ENCODE measurements around the gene ZDHHC7. TPM values are rescaled to one million over a fixed set of nuclear protein-coding genes. Genes with fewer than 3 reads are reported as not detected.
"Not testable (repeated sequence)": the region's sequence is repeated elsewhere in the genome, so short reads cannot be mapped to it uniquely, and the experiment has no call there.

Gene ZDHHC7, protein sequence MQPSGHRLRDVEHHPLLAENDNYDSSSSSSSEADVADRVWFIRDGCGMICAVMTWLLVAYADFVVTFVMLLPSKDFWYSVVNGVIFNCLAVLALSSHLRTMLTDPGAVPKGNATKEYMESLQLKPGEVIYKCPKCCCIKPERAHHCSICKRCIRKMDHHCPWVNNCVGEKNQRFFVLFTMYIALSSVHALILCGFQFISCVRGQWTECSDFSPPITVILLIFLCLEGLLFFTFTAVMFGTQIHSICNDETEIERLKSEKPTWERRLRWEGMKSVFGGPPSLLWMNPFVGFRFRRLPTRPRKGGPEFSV
- 41.4 TPM for total RNA-seq
- long read RNA-seq, transcript ZDHHC7-201 (8 exons, 3,442 nt), result major isoform, 32 of 45 reads
- long read RNA-seq, partial matches to known transcripts, result 5 of 45 reads
- long read RNA-seq, other reads (novel, unspliced or antisense), result 2 of 45 reads

DNA sequence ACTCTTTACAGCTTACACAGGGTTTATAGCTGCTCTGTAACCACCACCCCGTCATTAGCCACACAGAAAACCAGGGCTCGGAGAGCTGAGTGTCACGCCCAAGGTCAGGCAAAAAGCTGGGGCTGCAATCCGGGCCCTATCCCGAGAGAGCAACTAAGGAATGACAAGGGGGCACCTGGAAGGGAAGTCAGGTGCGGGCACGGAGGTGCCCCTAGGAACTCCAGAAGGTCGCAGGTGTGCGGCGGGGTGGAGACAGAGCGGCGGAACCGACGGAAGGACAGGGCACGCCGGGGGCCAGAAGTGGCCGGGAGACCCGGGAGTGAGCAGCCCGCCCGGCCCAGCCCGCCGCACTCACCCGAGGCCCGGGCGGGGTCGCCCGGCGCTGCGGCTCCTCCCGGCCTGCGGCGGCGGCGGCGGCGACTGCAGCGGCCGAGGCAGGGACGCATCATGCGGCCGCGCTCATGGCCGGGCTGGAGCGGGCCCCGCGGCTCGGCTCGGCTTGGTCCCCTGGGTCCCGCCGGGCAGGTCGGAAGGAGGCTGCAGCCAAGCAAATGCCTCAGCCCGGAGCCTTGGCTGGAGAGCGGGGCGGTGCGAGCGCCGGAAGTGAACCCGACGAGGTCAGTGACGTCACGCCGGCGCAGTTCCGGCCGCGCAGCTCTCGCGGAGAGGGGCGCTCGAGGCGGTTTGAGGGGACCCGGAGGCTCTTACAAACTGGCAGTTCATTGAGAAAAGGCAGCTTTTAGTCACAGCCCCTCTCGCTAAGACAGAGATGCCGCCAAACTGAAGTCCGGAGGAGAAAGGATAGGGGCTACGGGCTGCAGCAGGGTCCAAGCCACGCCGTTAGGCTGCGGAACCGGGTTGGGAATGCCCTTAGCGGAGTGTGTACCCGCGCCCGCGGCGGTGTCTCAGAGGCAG, at the start of gene ZDHHC7:
Gene ZDHHC7, minus strand, starts transcription at position 605 of the 915 bp plus-strand sequence. CDS start 20,917 bp downstream, outside the sequence.
- peak; percentile 94 for DNase-seq (ENCODE audit: missing footprints)
- intact Hi-C loops (cut with DNase I), result loop anchor here (5.0 kb wide), 1 partner anchor 76 kb away; no protein-coding TSS in a partner anchor
- ATAC-seq, result peak; percentile 95

DNA sequence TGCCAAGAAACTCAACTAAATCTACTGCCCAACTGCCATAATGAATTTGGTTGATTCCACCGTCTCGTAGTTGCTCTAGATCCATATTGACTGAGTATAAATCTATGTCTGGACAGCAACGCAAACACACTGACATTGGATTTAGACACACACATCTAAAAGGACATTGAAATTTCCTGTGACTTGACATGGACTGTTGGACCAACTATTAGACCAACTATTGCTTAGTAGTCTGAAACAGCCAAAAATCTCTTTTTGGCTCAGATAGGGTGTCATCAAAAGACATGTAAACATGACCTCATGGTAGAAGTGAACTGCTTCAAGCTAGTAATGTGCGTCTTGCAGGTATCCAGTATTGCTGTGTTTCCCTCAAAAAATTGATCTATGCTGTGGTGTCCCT, 47.6 kb upstream of the ZDHHC7 start:
- DNase-seq (ENCODE audit: missing footprints), result no peak
- no peak for ATAC-seq
- intact Hi-C loops (cut with DNase I), result no loop called here

DNA sequence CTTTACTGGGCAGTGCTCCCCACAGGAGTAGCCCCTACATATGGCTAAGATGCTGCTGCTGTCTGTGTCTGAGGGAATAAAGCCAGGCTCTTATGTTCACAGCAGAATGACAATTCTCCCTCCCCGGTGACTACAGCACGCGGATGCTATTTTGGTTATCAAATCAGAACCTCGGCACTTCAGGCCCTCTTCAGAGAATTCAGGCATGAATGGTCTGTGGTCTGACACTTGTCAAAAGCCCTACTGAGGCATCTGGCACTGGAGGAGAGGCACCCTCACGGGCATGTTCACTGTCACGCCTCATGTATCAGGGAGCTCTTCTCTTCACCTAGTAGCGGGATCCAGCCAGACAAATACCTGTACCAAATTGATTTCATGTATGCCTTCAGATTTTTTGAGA, 46.6 kb upstream of the ZDHHC7 start:
- DNase-seq (ENCODE audit: missing footprints) (no peak), ATAC-seq (peak; percentile 60)
- intact Hi-C loops (cut with DNase I), result no loop called here

DNA sequence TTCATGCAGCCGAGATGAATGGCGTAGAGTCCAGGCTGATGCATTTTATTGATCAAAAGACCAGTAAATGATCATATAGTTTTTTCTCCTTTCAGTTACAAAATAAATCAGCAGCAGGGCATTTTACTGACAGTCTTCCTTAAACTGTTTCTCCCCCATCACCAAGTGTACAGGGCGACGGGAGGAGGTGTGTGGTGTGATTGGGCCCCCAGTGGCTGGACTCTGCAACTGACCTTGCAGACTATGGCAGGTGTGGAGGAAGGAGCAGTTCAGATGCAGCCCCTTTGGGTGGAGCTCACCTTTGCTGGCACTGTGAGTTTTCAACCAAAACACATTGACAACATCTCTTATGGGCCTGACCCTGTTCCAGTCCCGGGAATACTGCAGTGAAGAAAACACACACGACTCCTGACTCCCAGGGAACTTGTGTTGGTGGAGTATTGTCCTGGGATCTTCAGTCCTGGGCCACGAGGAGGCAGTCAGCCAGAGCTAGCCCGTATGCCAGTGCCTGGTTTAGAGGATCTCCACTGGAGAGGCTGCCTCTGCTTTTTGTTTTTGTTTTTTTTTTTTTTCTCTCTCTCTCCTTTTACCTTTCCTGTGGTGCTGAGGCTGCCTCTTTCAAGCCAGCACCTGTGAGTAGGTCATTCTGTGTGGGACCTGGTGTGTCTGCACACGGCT, 46.0 kb upstream of the ZDHHC7 start:
- intact Hi-C loops (cut with DNase I), result no loop called here
- ATAC-seq (no peak), DNase-seq (ENCODE audit: missing footprints) (no peak)

DNA sequence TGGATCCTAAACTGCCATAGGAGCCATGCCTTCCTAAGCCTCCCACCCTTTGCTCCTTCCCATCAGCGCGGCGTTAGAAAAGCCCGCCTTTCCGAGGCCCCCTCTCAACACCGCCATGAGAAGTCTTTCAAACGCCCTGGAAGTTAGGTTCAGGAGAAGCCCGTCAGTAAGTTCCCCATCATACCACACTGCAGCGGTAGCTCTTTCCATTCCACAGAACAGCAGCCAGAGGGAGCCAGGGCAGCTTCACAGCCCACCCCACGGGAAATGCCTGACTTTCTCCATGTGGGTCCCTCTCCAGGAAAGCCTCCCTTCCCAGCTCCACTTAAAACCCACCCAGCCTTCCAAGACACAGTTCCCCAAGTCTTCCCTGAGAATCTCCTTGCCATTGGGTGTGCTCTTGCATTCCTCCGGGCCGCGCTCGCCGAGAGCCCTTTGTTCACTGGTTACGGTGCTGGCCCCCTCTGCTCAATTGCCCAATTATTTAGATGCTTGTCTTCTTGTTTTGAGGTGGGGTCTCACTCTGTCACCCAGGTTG, 44.9 kb upstream of the ZDHHC7 start:
- intact Hi-C loops (cut with DNase I), result no loop called here

DNA sequence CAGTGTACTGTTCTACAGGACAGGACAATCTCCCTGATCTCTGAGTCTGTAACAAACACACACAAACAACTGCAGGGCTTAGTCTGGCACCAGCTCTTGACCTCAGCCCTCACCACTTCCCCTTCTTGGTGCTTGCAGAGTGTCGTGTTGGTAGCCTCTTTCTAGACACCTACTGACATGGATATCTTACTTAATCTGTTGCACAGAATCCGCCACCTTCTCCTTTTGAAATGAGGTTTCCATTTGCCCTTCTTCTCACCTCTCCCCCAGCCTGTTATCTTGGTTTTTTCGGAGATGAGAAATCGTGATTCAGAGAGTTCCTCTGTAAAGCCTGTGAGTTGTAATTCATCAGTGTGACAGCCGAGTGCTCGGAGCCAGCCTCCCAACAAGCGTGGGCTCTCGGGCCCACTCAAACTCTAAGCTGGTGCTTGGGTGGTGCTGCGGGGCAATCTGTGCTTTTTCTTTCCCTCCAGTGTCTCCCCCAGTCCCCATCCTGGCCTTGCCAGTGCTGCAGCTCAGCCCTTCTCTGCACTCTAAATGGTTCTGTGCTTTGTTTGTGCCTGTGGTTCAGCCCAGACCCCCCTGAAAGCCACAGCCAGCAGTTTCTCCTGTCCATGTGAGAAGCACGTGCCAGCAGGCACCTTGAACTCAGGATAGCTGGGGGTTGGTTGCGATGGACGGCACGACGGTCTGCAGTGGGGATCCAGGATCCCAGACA, 44.3 kb upstream of the ZDHHC7 start:
- intact Hi-C loops (cut with DNase I), result no loop called here
- ATAC-seq (peak; percentile 76), DNase-seq (ENCODE audit: missing footprints) (no peak)

More for the DNA sequence above, 44.9 kb upstream of the ZDHHC7 start:
- ATAC-seq (peak; percentile 65), DNase-seq (ENCODE audit: missing footprints) (no peak)

DNA sequence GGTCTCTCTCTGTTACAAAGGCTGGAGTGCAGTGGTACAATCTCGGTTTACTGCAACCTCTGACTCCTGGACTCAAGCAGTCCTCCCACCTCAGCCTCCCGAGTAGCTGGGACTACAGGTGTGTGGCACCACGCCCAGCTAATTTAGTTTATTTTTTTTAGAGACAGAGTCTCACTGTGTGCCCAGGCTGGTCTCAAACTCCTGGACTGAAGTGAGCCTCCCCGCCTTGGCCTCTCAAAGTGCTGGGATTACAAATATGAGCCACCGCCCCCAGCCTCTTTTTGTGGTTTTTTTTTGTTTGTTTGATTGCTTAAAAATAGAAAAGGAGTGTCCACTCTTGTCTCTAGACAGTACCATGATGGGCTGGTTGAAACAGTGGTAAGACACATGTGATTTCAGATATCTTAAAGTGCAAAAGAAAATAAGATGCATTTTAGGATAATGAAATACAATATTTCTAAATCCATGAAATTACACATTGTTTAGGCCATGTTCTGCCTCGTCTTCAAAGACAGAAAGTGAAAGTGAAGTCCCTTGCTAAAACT, 43.7 kb upstream of the ZDHHC7 start:
- DNase-seq (ENCODE audit: missing footprints) (no peak), ATAC-seq (no peak)
- intact Hi-C loops (cut with DNase I), result no loop called here

DNA sequence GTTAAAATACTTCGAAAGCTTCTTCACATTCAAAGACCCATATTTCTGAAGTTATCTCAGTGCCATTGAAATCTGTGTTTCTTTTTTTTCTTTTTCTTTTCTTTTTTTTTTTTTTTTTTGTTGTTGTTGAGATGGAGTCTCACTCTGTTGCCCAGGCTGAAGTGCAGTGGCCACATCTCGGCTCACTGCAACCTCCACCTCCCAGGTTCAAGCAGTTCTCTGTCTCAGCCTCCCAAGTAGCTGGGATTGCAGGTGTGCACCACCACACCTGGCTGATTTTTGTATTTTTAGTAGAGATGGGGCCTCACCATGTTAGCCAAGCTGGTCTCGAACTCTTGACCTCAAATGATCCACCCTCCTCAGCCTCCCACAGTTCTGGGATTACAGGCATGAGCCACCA, 43.0 kb upstream of the ZDHHC7 start:
- ATAC-seq; DNase-seq (ENCODE audit: missing footprints); intact Hi-C loops (cut with DNase I): not testable (repeated sequence)

DNA sequence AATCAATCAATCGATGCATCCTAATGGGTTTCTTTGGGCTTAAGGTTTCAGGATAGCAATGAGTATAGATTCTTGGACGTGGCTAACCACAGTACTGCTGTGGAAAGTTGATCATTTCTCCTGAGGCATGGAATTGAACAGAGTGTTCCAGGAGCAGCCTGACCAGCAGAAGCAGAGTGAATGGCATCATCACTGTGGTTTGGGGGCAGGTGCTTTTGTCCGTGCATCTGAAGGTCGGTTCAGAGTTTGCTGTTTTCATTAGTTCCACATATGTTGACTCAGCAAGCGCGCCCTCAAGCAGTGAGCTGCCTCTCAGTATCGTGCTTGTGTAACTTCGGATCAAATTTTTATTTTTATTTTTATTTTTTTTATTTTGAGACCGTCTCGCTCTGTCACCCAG, 41.2 kb upstream of the ZDHHC7 start:
- DNase-seq (ENCODE audit: missing footprints) (no peak), ATAC-seq (no peak)
- intact Hi-C loops (cut with DNase I), result no loop called here

DNA sequence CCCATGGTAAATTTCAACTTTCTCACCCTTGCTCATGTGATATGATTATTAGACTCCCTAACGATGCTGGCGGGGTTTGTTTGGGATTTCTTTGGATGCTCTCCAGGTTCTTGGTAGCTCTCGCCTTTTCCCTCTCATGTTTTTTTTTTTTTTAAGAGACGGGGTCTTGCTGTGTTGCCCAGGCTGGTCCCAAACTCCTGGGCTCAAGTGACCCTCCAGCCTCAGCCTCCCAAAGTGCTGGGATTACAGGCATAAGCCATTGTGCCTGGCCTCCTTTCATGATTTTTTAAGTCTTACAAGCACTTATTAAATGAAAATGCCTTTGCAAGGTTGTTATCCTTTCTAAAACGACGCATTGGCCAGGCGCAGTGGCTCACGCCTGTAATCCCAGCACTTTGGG, 40.3 kb upstream of the ZDHHC7 start:
- ATAC-seq (no peak), DNase-seq (ENCODE audit: missing footprints) (no peak)
- intact Hi-C loops (cut with DNase I), result no loop called here

DNA sequence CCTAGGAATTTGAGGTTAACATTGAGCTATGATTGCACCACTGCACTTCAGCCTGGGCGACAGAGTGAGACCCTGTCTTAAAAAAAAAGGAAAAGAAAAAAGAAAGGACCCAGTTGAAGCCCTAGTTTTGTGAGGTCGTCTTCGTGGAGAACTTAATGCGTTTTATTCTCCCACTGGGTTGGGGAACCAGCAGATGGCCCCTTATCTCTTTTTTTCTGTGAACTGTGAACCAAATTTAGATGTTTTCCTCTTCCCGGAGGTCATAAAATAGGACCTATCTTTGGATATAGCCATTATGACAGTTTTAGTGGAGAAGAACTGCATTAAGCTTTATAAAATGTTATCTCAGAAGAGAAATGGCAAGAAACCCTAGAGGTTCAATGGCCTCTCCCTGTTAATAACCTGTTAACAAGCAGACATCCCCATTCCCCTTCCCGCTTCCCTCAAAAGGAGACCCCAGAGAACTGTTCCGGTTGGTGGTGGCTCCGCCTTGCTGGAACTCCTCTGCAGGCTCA, 39.8 kb upstream of the ZDHHC7 start:
- DNase-seq (ENCODE audit: missing footprints), result no peak
- ATAC-seq, result no peak
- intact Hi-C loops (cut with DNase I), result no loop called here

DNA sequence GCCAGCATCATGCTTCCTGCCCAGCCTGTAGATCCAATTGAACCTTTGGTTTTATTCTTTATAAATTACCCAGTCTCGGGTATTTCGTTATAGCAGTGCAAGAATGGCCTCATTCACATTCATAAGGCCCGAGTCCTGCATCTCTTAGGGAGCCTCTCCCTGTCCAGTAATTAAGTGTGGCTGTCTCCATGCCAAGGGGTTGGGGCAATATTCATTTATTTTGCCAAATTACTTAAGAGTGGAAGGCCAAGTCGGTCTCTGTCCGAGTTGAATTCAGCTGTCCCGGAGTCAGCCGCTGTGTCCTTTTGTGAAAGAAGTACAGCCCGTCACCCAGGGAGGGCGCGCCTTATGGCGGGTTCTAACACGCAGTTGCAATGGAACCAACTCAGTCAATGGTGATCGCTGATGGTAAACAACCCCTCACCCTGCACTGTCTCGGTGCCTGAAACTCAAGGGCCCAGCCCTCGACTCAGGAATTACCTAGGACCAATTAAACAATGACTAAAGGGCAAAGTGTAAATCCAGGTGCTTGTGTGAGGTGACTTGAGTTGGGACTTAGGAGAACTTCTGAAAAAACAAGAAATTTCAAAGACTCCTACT, 38.5 kb upstream of the ZDHHC7 start:
- DNase-seq (ENCODE audit: missing footprints), result no peak
- ATAC-seq, result no peak
- intact Hi-C loops (cut with DNase I), result no loop called here

DNA sequence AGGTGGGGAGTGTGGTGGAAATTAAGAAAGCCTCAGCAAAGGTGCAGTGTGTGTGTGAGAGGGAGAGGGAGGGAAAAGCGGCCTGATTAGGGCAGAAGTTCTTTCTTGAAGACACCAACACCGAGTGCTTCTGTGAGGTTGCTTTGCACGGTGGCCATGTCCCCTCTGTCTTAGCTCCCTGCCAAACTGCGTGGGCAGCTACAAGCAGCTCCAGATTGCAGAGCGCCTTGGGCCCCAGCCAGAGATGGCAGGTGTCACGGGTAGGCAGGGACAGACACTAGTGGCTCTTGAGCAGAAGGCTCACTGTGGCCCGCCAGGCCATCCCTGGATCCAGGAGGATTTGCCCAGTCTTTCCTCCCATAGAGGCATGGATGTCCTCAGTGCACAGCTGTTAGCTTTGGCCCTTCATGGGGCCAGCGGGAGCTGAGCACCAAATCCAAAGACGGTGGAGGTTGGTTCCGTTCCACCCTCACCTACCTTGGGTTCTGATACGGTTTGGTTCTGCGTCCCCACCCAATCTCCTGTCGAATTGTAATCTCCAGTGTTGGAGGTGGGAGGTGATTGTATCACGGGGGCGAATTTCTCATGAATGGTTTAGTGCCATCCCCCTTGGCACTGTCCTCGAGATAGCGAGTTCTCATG, 37.7 kb upstream of the ZDHHC7 start:
- intact Hi-C loops (cut with DNase I), result no loop called here
- DNase-seq (ENCODE audit: missing footprints) (no peak), ATAC-seq (no peak)

DNA sequence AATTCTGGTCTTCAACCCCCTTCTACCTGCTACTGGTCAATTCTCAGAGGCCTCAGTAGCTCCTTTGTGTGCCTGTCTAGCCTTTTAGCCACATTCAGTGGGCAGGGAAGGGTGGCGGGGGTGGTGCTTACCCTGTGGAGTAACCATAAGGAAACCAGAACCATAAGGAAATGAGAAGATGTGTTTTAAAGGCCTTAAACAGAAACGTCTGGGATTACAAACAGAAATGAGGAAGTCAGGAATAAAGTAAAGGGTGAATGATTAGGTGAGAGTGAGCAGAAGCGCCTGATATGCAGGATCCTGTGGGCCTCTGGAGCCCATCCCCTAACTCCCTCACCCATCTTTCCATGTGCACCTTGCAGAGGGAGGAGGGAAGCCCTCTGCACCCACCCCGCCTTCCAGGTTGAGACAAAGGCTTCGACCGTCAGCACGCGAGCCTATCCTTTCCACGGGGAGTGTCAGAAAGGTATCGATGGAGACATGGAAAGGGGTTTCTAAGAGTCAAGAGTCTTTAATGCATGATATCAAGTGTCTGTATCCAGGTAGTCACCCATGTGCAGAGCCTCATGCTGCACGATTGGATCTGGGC, 36.6 kb upstream of the ZDHHC7 start:
- no peak for DNase-seq (ENCODE audit: missing footprints)
- no peak for ATAC-seq

DNA sequence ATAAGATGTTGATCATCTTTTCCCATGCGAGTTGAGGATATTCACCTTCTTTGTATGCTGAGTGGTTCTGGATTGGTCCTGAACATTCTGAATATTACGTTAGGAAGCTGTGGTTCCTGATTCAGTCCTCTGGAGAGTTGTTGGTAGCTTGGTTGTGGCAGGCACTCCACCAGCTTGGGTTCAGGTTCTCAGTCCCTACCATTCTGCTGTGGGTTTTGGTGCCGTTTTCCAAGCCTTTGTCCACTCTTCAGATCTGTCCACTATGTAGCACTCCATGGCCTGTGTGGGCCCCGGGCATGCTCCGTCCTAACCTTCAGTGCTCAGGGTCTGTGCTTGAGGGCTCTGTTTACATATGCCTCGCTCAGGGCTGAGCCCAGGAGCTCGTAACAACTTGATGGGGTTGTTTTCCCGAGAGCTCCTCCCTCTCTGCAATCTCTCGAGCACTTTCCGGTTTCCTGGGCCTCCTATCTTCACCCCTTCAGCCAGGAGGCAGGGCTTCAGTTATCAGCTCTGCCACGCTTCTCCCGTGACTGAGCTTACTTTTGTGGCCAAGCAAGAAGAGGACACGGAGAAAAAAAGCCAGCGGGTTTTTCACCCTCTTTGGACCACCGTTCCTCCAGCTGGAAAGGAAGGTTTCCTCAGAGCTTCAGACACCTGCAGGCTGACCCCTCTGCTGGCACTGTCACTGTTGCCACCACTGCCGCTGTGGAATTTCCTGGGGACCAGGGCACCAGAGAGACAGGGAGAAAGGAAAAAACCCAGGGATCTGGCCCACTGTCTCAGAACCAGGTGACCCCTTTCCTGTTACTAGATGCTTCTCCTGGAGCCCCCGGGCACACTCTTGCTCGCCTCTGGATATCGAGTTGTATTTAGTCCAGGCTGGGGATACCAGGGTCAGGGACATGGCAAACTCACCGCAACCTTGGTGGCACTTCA, 35.9 kb upstream of the ZDHHC7 start:
- ATAC-seq (peak; percentile 38), DNase-seq (ENCODE audit: missing footprints) (no peak)
- intact Hi-C loops (cut with DNase I), result no loop called here

More for the DNA sequence above, 36.6 kb upstream of the ZDHHC7 start:
- intact Hi-C loops (cut with DNase I), result no loop called here
